ENCODE measurements around the gene MT1H. TPM values are rescaled to one million over a fixed set of nuclear protein-coding genes. Genes with fewer than 3 reads are reported as not detected.

MT1H gene
- polyA plus RNA-seq, 3 donors, result 0.76 TPM; not detected in 2

- peaks cover 78 to 93% of the 10 kb centered on the region in 2 donors for H3K27me3 ChIP-seq (ENCODE audit: control insufficient read depth in 2 of 2, insufficient read depth in 2 of 2, low read length in 2 of 2)
Observed at GRCh38 chr16:56633535-56633934, 36.1 kb upstream of the MT1H start.

DNA sequence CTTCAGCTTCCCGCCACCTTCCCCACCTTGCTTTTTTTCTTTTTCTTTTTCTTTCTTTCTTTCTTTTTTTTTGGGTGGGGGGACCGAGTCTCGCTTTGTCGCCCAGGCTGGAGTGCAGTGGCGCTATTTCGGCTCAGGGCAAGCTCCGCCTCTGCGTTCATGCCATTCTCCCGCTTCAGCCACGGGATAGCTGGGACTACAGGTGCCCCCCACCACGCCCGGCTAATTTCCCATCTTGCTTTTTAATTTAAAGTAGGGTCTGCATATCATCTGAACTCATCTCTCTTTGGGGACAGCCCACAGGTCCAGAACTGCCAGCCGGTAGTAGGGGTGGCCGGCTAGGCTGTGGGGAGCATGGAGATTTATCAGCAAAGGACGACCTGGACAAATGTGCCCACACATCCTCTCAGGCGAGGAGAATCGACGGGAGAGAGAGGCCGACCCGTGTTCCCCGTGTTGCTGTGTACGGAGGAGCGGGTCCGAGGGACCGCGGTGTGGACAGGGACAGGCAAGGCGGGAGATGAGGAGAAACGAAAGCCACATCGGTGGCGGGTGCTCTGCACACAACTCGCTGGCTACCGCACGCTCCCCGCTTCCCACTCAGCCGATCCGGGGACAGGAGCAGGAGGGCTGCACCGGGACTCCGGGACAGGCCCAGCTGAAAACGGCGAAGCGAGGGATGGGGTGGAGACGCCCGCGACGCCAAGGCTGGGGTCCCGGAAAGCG is 34.7 kb upstream of the MT1H start:
- no peak for DNase-seq
- TF ChIP-seq, protein P1, sequence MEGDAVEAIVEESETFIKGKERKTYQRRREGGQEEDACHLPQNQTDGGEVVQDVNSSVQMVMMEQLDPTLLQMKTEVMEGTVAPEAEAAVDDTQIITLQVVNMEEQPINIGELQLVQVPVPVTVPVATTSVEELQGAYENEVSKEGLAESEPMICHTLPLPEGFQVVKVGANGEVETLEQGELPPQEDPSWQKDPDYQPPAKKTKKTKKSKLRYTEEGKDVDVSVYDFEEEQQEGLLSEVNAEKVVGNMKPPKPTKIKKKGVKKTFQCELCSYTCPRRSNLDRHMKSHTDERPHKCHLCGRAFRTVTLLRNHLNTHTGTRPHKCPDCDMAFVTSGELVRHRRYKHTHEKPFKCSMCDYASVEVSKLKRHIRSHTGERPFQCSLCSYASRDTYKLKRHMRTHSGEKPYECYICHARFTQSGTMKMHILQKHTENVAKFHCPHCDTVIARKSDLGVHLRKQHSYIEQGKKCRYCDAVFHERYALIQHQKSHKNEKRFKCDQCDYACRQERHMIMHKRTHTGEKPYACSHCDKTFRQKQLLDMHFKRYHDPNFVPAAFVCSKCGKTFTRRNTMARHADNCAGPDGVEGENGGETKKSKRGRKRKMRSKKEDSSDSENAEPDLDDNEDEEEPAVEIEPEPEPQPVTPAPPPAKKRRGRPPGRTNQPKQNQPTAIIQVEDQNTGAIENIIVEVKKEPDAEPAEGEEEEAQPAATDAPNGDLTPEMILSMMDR (IDR thresholded peaks at IDR 0.05), result no peak
- H3K4me3 ChIP-seq (replicated peaks in 1 of 3; ENCODE audit: low read depth in 2 of 3, low read length in 3 of 3), result no peak overlapping the region
- H3K4me1 ChIP-seq (ENCODE audit: control insufficient read depth in 1 of 2, insufficient read depth in 2 of 2, low read length in 2 of 2), result peaks cover 13 to 20% of the 10 kb centered on the region in 2 donors
- Mint-ChIP-seq H3K9me3 (peaks cover 0 to 21% (median 10%) of the 10 kb centered on the region in 7 donors), H3K36me3 (peaks cover 0 to 9% of the 10 kb centered on the region in 2 donors), H3K4me3 (peak overlapping the region in 1 of 2 donors; percentile 78), H3K27ac (no peak overlapping the region), H3K27me3 (ENCODE audit: low read depth in 3 of 3) (peaks cover 96 to 100% (median 97%) of the 10 kb centered on the region in 3 donors), H3K4me1 (peaks cover 33% of the 10 kb centered on the region)
- H4K20me1 ChIP-seq (ENCODE audit: insufficient read depth, low read length), result no peaks in the 10 kb centered on the region
- 5% methylated on average over 42 of the region's 47 CpGs for WGBS (ENCODE audit: insufficient coverage)
- H3K9me3 ChIP-seq (replicated peaks in 1 of 2; ENCODE audit: control insufficient read depth in 1 of 2, insufficient read depth in 1 of 2, low read length in 2 of 2), result peaks cover 0 to 67% of the 10 kb centered on the region in 2 donors
- no peaks in the 10 kb centered on the region for H3K36me3 ChIP-seq (replicated peaks in 1 of 2; ENCODE audit: control insufficient read depth in 1 of 2, insufficient read depth in 2 of 2, low read length in 2 of 2)
- intact Hi-C loops (cut with micrococcal nuclease), result no loop called here
- peaks cover 91 to 99% of the 10 kb centered on the region in 2 donors for H3K27me3 ChIP-seq (ENCODE audit: control insufficient read depth in 2 of 2, insufficient read depth in 2 of 2, low read length in 2 of 2)
- H3K4me2 ChIP-seq (replicated peaks; ENCODE audit: extremely low read depth, low read length, poor library complexity, severe bottlenecking), result no peak overlapping the region
- no peak overlapping the region for H2AFZ ChIP-seq (ENCODE audit: insufficient read depth, low read depth, low read length, poor library complexity, severe bottlenecking)
- H3K27ac ChIP-seq (ENCODE audit: low read depth in 1 of 2, low read length in 2 of 2), result no peak overlapping the region
- H3K79me2 ChIP-seq (ENCODE audit: insufficient read depth, low read length), result no peaks in the 10 kb centered on the region
- no peak overlapping the region for H3K9ac ChIP-seq (ENCODE audit: insufficient read depth, low read length, poor library complexity, severe bottlenecking)

More at GRCh38 chr16:56633535-56633934, 36.1 kb upstream of the MT1H start:
- H2AFZ ChIP-seq (ENCODE audit: insufficient read depth, low read depth, low read length, poor library complexity, severe bottlenecking), result no peak overlapping the region
- intact Hi-C loops (cut with micrococcal nuclease), result no loop called here
- H3K36me3 ChIP-seq (replicated peaks in 1 of 2; ENCODE audit: control insufficient read depth in 1 of 2, insufficient read depth in 2 of 2, low read length in 2 of 2), result no peaks in the 10 kb centered on the region
- WGBS (ENCODE audit: insufficient coverage), result 51% methylated on average over 5 of the region's 7 CpGs
- no peaks in the 10 kb centered on the region for H4K20me1 ChIP-seq (ENCODE audit: insufficient read depth, low read length)
- TF ChIP-seq, protein P1 (IDR thresholded peaks at IDR 0.05), result no peak
- H3K27me3 Mint-ChIP-seq (ENCODE audit: low read depth in 3 of 3), result peaks cover 84 to 95% (median 90%) of the 10 kb centered on the region in 3 donors
- H3K9me3 Mint-ChIP-seq, result peaks cover 0 to 21% (median 8%) of the 10 kb centered on the region in 7 donors
- H3K9ac ChIP-seq (ENCODE audit: insufficient read depth, low read length, poor library complexity, severe bottlenecking), result no peak overlapping the region
- H3K9me3 ChIP-seq (replicated peaks in 1 of 2; ENCODE audit: control insufficient read depth in 1 of 2, insufficient read depth in 1 of 2, low read length in 2 of 2), result peaks cover 0 to 55% of the 10 kb centered on the region in 2 donors
- H3K27ac ChIP-seq (ENCODE audit: low read depth in 1 of 2, low read length in 2 of 2), result no peak overlapping the region
- H3K4me3 ChIP-seq (replicated peaks in 1 of 3; ENCODE audit: low read depth in 2 of 3, low read length in 3 of 3), result no peak overlapping the region
- peaks cover 0 to 9% of the 10 kb centered on the region in 2 donors for H3K36me3 Mint-ChIP-seq
- no peaks in the 10 kb centered on the region for H3K79me2 ChIP-seq (ENCODE audit: insufficient read depth, low read length)
- H3K4me1 Mint-ChIP-seq, result peaks cover 33% of the 10 kb centered on the region
- peak overlapping the region in 1 of 2 donors; percentile 94 for H3K4me3 Mint-ChIP-seq
- no peak for DNase-seq
- H3K4me2 ChIP-seq (replicated peaks; ENCODE audit: extremely low read depth, low read length, poor library complexity, severe bottlenecking), result no peak overlapping the region
- H3K27ac Mint-ChIP-seq, result no peak overlapping the region
- peaks cover 13 to 19% of the 10 kb centered on the region in 2 donors for H3K4me1 ChIP-seq (ENCODE audit: control insufficient read depth in 1 of 2, insufficient read depth in 2 of 2, low read length in 2 of 2)
